ENCODE data around the gene GRM7. TPM values are rescaled to one million over a fixed set of nuclear protein-coding genes. Genes with fewer than 3 reads are reported as not detected.

The GRM7 gene
- total RNA-seq, 4 donors from 2014 or later: 0.09 TPM; not detected in 3

- Histone ChIP-seq H3K9me3 (no peaks in the 10 kb centered on the region), H3K4me1 (peaks cover 0 to 1% (median 0%) of the 10 kb centered on the region in 3 donors), H3K4me3 (no peak overlapping the region), H3K36me3 (no peaks in the 10 kb centered on the region), H3K27ac (no peak overlapping the region), H3K27me3 (no peaks in the 10 kb centered on the region)
- 59 to 60% methylated on average over 1 of the region's 1 CpG for WGBS, 2 donors
- TF ChIP-seq CTCF (IDR thresholded peaks at IDR 0.05) (no peak), POLR2A (IDR thresholded peaks at IDR 0.05) (no peak)
- DNase-seq: no peak
- intact Hi-C loops (cut with DNase I): no loop called here
These were observed 454.1 kb downstream of the GRM7 start for GRCh38 chr3:7315037-7315436.

- TF ChIP-seq POLR2A (IDR thresholded peaks at IDR 0.05) (no peak), CTCF (IDR thresholded peaks at IDR 0.05) (no peak)
- H3K36me3 ChIP-seq: no peaks in the 10 kb centered on the region
- intact Hi-C loops (cut with DNase I): no loop called here
- H3K27me3 ChIP-seq: no peaks in the 10 kb centered on the region
- DNase-seq: no peak
- H3K4me1 ChIP-seq: no peaks in the 10 kb centered on the region
- H3K9me3 ChIP-seq: no peaks in the 10 kb centered on the region
- no peak overlapping the region for H3K27ac ChIP-seq
- WGBS, 2 donors: 59 to 76% methylated on average over 3 of the region's 3 CpGs
- H3K4me3 ChIP-seq: no peak overlapping the region
These were observed 462.2 kb downstream of the GRM7 start for GRCh38 chr3:7322957-7323669.

DNA sequence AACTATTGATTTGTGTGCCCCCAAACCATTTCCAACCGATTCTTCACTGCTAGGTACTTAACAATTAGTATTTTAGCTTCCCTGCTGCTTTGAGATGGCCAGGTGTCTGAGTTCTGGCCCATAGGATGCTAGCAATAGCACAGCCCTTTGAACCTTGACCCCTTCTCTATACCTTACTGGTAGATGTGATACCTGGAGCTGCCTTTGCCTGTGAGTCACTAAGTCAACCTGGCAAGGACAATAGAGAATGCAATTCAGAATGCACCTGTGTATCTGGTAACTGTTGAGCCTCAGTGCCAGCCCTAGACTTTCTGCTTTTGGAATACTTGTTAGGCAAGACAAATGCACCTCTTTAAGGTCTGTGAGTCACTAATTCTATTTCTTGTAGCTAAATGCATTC, 467.4 kb downstream of the GRM7 start:
- intact Hi-C loops (cut with DNase I): no loop called here
- WGBS, 2 donors: 33 to 56% methylated on average over 1 of the region's 1 CpG
- H3K4me3 ChIP-seq: no peak overlapping the region
- TF ChIP-seq CTCF (IDR thresholded peaks at IDR 0.05) (no peak), POLR2A (IDR thresholded peaks at IDR 0.05) (no peak)
- H3K9me3 ChIP-seq: peaks cover 0 to 5% (median 0%) of the 10 kb centered on the region in 3 donors
- H3K27ac ChIP-seq: no peak overlapping the region
- no peaks in the 10 kb centered on the region for H3K36me3 ChIP-seq
- no peak for DNase-seq
- no peaks in the 10 kb centered on the region for H3K27me3 ChIP-seq
- H3K4me1 ChIP-seq: no peaks in the 10 kb centered on the region

GRCh38 chr3:7332696-7333095, 471.8 kb downstream of the GRM7 start:
- TF ChIP-seq CTCF (IDR thresholded peaks at IDR 0.05) (no peak), POLR2A (IDR thresholded peaks at IDR 0.05) (no peak)
- H3K9me3 ChIP-seq: peaks cover 0 to 5% (median 0%) of the 10 kb centered on the region in 3 donors
- H3K27me3 ChIP-seq: no peaks in the 10 kb centered on the region
- no peaks in the 10 kb centered on the region for H3K36me3 ChIP-seq
- H3K4me1 ChIP-seq: no peaks in the 10 kb centered on the region
- no peak overlapping the region for H3K27ac ChIP-seq
- no peak overlapping the region for H3K4me3 ChIP-seq
- 46 to 61% methylated on average over 2 of the region's 2 CpGs for WGBS, 2 donors
- intact Hi-C loops (cut with DNase I): no loop called here
- no peak for DNase-seq

DNA sequence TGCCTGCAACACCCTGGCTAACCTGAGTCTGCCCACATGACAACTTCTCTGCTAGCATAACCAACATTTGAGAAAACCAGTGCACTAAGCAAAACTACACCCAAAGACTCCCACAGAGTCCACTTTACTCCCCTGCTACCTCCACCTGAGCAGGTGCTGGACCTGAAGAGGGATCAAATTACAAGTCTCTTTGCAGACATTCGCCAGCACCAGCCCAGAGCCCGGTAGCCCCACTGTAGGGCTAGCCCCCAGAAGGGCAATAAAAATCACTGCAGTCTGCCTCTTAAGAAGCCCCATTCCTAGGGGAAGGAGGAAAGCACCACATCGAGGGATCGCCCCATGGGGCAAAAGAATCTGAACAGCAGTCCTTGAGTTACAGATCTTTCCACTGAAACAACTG, 472.2 kb downstream of the GRM7 start:
- no peak overlapping the region for H3K4me3 ChIP-seq
- no peaks in the 10 kb centered on the region for H3K4me1 ChIP-seq
- DNase-seq: no peak
- TF ChIP-seq CTCF (IDR thresholded peaks at IDR 0.05): no peak
- H3K36me3 ChIP-seq: no peaks in the 10 kb centered on the region
- WGBS, 2 donors: 81 to 100% methylated on average over 2 to 4 of the region's 4 CpGs
- no peaks in the 10 kb centered on the region for H3K27me3 ChIP-seq
- no peak overlapping the region for H3K27ac ChIP-seq
- intact Hi-C loops (cut with DNase I): no loop called here
- peaks cover 0 to 5% (median 0%) of the 10 kb centered on the region in 3 donors for H3K9me3 ChIP-seq
